Bronchial epithelial cell (primary cell): Measurements from ENCODE around the gene PSMD3. TPM values are rescaled to one million over a fixed set of nuclear protein-coding genes. Genes with fewer than 3 reads are reported as not detected.

ENCODE experiments used
- DNase-seq: peaks from one replicate; pipeline ENCODE4 v3.0.0-alpha.2; 2010; ENCODE audit warnings: low read depth
- FAIRE-seq: peaks from 2 replicates; lab custom pipeline; 2011; peaks lifted over from hg19 to GRCh38; lab: Jason Lieb, UNC
- H3K27me3 ChIP-seq: 2 replicates; pipeline ENCODE4 v1.5.1; 2011; ENCODE audit warnings: low read length; ENCODE audit not compliant: control insufficient read depth, insufficient read depth
- H3K36me3 ChIP-seq: 2 replicates; pipeline ENCODE4 v1.5.1; 2011; ENCODE audit warnings: low read length; ENCODE audit not compliant: control insufficient read depth, insufficient read depth
- H3K4me3 ChIP-seq: 2 replicates; pipeline ENCODE4 v1.5.1; 2011; ENCODE audit warnings: mild to moderate bottlenecking, low read depth, low read length, control low read depth
- CTCF ChIP-seq: IDR thresholded peaks from 2 replicates; pipeline ENCODE4 v1.5.1; 2011; ENCODE audit warnings: mild to moderate bottlenecking, moderate library complexity, low read length, control low read depth, inconsistent platforms; ENCODE audit not compliant: insufficient read depth, severe bottlenecking
- total RNA-seq: library from RNA; depleted of rRNA; stranded (reverse); fragments of >200 nt; gene quantifications from 2 replicates; pipeline ENCODE4 v1.2.1, GENCODE V29; 2014

The PSMD3 gene
- total RNA-seq, 1 donor from 2014 or later = 79.8 TPM

- TF ChIP-seq CTCF = no peak
- peaks cover 14% of the 10 kb centered on the region for H3K36me3 ChIP-seq
- FAIRE-seq (peak; percentile 50), DNase-seq (no peak)
- H3K27me3 ChIP-seq = no peaks in the 10 kb centered on the region
- H3K4me3 ChIP-seq = no peak overlapping the region
Measured at GRCh38 chr17:40018211-40019121, 37.9 kb downstream of the PSMD3 start.

- TF ChIP-seq CTCF = no peak
- peaks cover 14% of the 10 kb centered on the region for H3K36me3 ChIP-seq
- H3K4me3 ChIP-seq = no peak overlapping the region
- FAIRE-seq (no peak), DNase-seq (peak; percentile 42)
- H3K27me3 ChIP-seq = no peaks in the 10 kb centered on the region
Measured at GRCh38 chr17:40019140-40019991, 38.8 kb downstream of the PSMD3 start.

GRCh38 chr17:40020146-40020545 lies 39.5 kb downstream of the PSMD3 start:
- Histone ChIP-seq H3K4me3 (no peak overlapping the region), H3K36me3 (peaks cover 14% of the 10 kb centered on the region), H3K27me3 (no peaks in the 10 kb centered on the region)
- DNase-seq (no peak), FAIRE-seq (no peak)
- TF ChIP-seq CTCF = no peak

GRCh38 chr17:40021451-40021971 lies 40.9 kb downstream of the PSMD3 start:
- DNase-seq = peak; percentile 94
- FAIRE-seq = no peak
- no peak for TF ChIP-seq CTCF
- H3K36me3 ChIP-seq = peaks cover 14% of the 10 kb centered on the region
- H3K4me3 ChIP-seq = no peak overlapping the region
- H3K27me3 ChIP-seq = no peaks in the 10 kb centered on the region

- Histone ChIP-seq H3K27me3 (no peaks in the 10 kb centered on the region), H3K4me3 (no peak overlapping the region), H3K36me3 (peaks cover 14% of the 10 kb centered on the region)
- FAIRE-seq (no peak), DNase-seq (no peak)
- TF ChIP-seq CTCF = no peak
Measured at GRCh38 chr17:40022497-40022896, 41.9 kb downstream of the PSMD3 start.
